Thyroid gland (tissue), 4 donors: ENCODE data around the gene SLC6A1.

ENCODE experiments used
- CTCF ChIP-seq, 6 experiments: fragments of 200-600 bp in 3 of 6; fragments of 450-650 bp in 3 of 6; sonication (generic) in 3 of 6; IDR thresholded peaks; one replicate each; pipeline ENCODE4 v1.5.1; 2016 to 2019; ENCODE audit warnings: antibody characterized with exemption in 6 of 6, mild to moderate bottlenecking in 2 of 6, inconsistent platforms in 1 of 6, moderate library complexity in 1 of 6
- POLR2A ChIP-seq, 2 donors: fragments of 450-650 bp; IDR thresholded peaks; one replicate each; pipeline ENCODE4 v1.6.1; 2017; ENCODE audit warnings: antibody characterized with exemption in 2 of 2, mild to moderate bottlenecking in 2 of 2, moderate library complexity in 1 of 2

- no peak for TF ChIP-seq CTCF (IDR thresholded peaks at IDR 0.05)
- no peak for TF ChIP-seq POLR2A (IDR thresholded peaks at IDR 0.05)
Measured at GRCh38 chr3:10948326-10948725, 44.2 kb upstream of the SLC6A1 start.
